GM18907 (cell line): ENCODE data around the gene SFMBT1.

ENCODE experiments used
- ATAC-seq: cut with Tn5 transposase; IDR thresholded peaks from one replicate; pipeline ENCODE4 v1.9.1; 2021; ENCODE audit warnings: mild to moderate bottlenecking, moderate library complexity; ENCODE audit not compliant: unreplicated experiment

SFMBT1 gene

GRCh38 chr3:53003320-53003719, 42.6 kb downstream of the SFMBT1 start:
- ATAC-seq: no peak

- no peak for ATAC-seq
Observed at GRCh38 chr3:52998771-52999513, 46.9 kb downstream of the SFMBT1 start.

GRCh38 chr3:52990637-52991036, 55.2 kb downstream of the SFMBT1 start:
- no peak for ATAC-seq

- ATAC-seq: no peak
Observed at GRCh38 chr3:52986938-52987337, 58.9 kb downstream of the SFMBT1 start.

- no peak for ATAC-seq
Observed at GRCh38 chr3:52986049-52986448, 59.8 kb downstream of the SFMBT1 start.

- ATAC-seq: no peak
Observed at GRCh38 chr3:52983828-52984227, 62.0 kb downstream of the SFMBT1 start.

- peak; percentile 81 for ATAC-seq
Observed at GRCh38 chr3:52983336-52983807, 62.5 kb downstream of the SFMBT1 start.

- peak; percentile 32 for ATAC-seq
Observed at GRCh38 chr3:52982839-52983238, 63.0 kb downstream of the SFMBT1 start.

- ATAC-seq: no peak
Observed at GRCh38 chr3:52979190-52979983, 66.5 kb downstream of the SFMBT1 start.

GRCh38 chr3:52978109-52978754, 67.6 kb downstream of the SFMBT1 start:
- no peak for ATAC-seq

GRCh38 chr3:52973806-52974205, 72.1 kb downstream of the SFMBT1 start:
- ATAC-seq: no peak

GRCh38 chr3:52971895-52972294, 74.0 kb downstream of the SFMBT1 start:
- no peak for ATAC-seq

GRCh38 chr3:52967398-52967797, 78.5 kb downstream of the SFMBT1 start:
- no peak for ATAC-seq

- no peak for ATAC-seq
Observed at GRCh38 chr3:52962160-52962559, 83.7 kb downstream of the SFMBT1 start.

- ATAC-seq: no peak
Observed at GRCh38 chr3:52959773-52960172, 86.1 kb downstream of the SFMBT1 start.

GRCh38 chr3:52939600-52939999, 106.3 kb downstream of the SFMBT1 start:
- ATAC-seq: no peak

- no peak for ATAC-seq
Observed at GRCh38 chr3:52934630-52935530, 111.0 kb downstream of the SFMBT1 start.

- no peak for ATAC-seq
Observed at GRCh38 chr3:52931889-52932288, 114.0 kb downstream of the SFMBT1 start.

GRCh38 chr3:52931328-52931727, 114.5 kb downstream of the SFMBT1 start:
- ATAC-seq: no peak

GRCh38 chr3:52930748-52931147, 115.1 kb downstream of the SFMBT1 start:
- no peak for ATAC-seq

GRCh38 chr3:52926554-52926953, 119.3 kb downstream of the SFMBT1 start:
- no peak for ATAC-seq
